CD4-positive, alpha-beta T cell (primary cell): ENCODE data around the gene STYXL2. TPM values are rescaled to one million over a fixed set of nuclear protein-coding genes. Genes with fewer than 3 reads are reported as not detected.

Experiments
- ATAC-seq: fragments of 200-7000 bp; cut with Tn5 transposase; one replicate; pipeline ENCODE4 v1.10.0; 2022; ENCODE audit warnings: mild to moderate bottlenecking; ENCODE audit not compliant: poor library complexity
- CTCF ChIA-PET: fragments of 350-600 bp; sonication (Branson Sonifier 250); formaldehyde crosslinking; loops from one replicate; lab custom pipeline; 2021; ENCODE audit warnings: antibody characterized with exemption, inconsistent platforms; lab: Charles Lee
- POLR2A ChIA-PET: fragments of 350-600 bp; sonication (Branson Sonifier 250); formaldehyde crosslinking; loops from one replicate; lab custom pipeline; 2021; ENCODE audit warnings: antibody characterized with exemption, inconsistent platforms; lab: Charles Lee
- DNase-seq, 14 experiments: peaks; one replicate each; pipeline ENCODE4 v3.0.0-alpha.2; 2013 to 2020; ENCODE audit warnings: mixed read lengths in 2 of 14
- H3K27ac ChIP-seq, 2 donors: one replicate each; pipeline versions ENCODE4 v1.5.1 to v1.7.0; 2013; ENCODE audit warnings: low read length in 2 of 2, low read depth in 1 of 2, mild to moderate bottlenecking in 1 of 2
- H3K27me3 ChIP-seq, 2 experiments: 1 replicate in 1 of 2; 2 replicates in 1 of 2; pipeline versions ENCODE4 v1.6.1 to v1.7.0; 2013; ENCODE audit warnings: low read length in 2 of 2, control low read depth in 1 of 2, mild to moderate bottlenecking in 1 of 2, moderate library complexity in 1 of 2; ENCODE audit not compliant: insufficient read depth in 2 of 2, control insufficient read depth in 1 of 2
- H3K36me3 ChIP-seq: one replicate; pipeline ENCODE4 v1.6.1; 2013; ENCODE audit warnings: low read length, control low read depth; ENCODE audit not compliant: insufficient read depth
- H3K4me1 ChIP-seq: one replicate; pipeline ENCODE4 v1.6.1; 2013; ENCODE audit warnings: low read length, control low read depth; ENCODE audit not compliant: insufficient read depth
- H3K4me3 ChIP-seq: one replicate; pipeline ENCODE4 v1.5.1; 2013; ENCODE audit warnings: mild to moderate bottlenecking, low read length, moderate library complexity
- H3K9me3 ChIP-seq, 2 experiments: 1 replicate in 1 of 2; 2 replicates in 1 of 2; pipeline versions ENCODE4 v1.6.1 to v1.7.0; 2013; ENCODE audit warnings: low read length in 2 of 2, mild to moderate bottlenecking in 2 of 2, control low read depth in 1 of 2, moderate library complexity in 1 of 2; ENCODE audit not compliant: control insufficient read depth in 1 of 2, insufficient read depth in 1 of 2
- H3K27ac Mint-ChIP-seq: one replicate; pipeline ENCODE4 v1.8.0; 2020; ENCODE audit warnings: mixed read lengths
- H3K27me3 Mint-ChIP-seq: one replicate; pipeline ENCODE4 v1.8.0; 2021; ENCODE audit warnings: mixed read lengths
- H3K36me3 Mint-ChIP-seq: one replicate; pipeline ENCODE4 v1.8.0; 2021; ENCODE audit warnings: low read depth, mixed read lengths
- H3K4me1 Mint-ChIP-seq: one replicate; pipeline ENCODE4 v1.8.0; 2021; ENCODE audit warnings: low read depth, mixed read lengths
- H3K4me3 Mint-ChIP-seq: one replicate; pipeline ENCODE4 v1.8.0; 2020; ENCODE audit warnings: mild to moderate bottlenecking, mixed read lengths
- H3K9me3 Mint-ChIP-seq: one replicate; pipeline ENCODE4 v1.8.0; 2020; ENCODE audit warnings: mixed read lengths
- intact Hi-C, 2 experiments: fragments of 100-400 bp; cut with DNase I in 1 of 2; cut with micrococcal nuclease in 1 of 2; formaldehyde crosslinking; loops; one replicate each; pipeline versions ENCODE4 v1.15.1 to v1.9.0; 2023 to 2025; cut with DNase I, micrococcal nuclease
- total RNA-seq, 174 experiments: library from RNA in 2 of 174; stranded (reverse) in 2 of 174; gene quantifications; one replicate each; pipeline ENCODE4 v1.2.3 and lab custom pipeline; 2021 to 2026
- TF ChIP-seq, protein P1 (sequence below): fragments of 200-600 bp; IDR thresholded peaks from one replicate; pipeline ENCODE4 v1.8.0; 2022; ENCODE audit warnings: antibody characterized with exemption, mild to moderate bottlenecking

Gene STYXL2
- total RNA-seq, 2 experiments from 2014 or later = not detected

DNA sequence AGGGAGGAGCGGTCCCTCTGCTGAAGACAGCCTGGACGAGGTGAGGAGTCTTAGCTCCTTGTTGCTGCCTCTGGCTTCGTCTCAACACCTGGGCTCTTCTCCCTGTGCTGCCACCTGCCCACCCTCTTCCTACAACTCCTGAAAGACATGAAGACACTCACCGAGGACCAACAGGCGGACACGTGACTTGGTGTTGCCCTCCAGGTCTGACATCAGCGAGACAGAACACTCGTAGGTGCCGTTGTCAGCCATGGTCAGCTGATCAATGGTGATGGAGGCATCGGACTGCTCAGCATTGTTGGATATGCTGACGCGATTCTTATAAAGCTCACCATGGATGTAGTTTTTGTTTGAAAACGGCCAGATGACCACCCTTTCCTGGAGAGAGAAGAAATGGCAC, 25.1 kb upstream of the STYXL2 start:
- DNase-seq = no peak
- Histone ChIP-seq H3K27ac (no peak overlapping the region), H3K36me3 (no peaks in the 10 kb centered on the region), H3K4me1 (peaks cover 6% of the 10 kb centered on the region), H3K9me3 (no peaks in the 10 kb centered on the region), H3K27me3 (no peaks in the 10 kb centered on the region), H3K4me3 (no peak overlapping the region)
- TF ChIP-seq, protein P1, sequence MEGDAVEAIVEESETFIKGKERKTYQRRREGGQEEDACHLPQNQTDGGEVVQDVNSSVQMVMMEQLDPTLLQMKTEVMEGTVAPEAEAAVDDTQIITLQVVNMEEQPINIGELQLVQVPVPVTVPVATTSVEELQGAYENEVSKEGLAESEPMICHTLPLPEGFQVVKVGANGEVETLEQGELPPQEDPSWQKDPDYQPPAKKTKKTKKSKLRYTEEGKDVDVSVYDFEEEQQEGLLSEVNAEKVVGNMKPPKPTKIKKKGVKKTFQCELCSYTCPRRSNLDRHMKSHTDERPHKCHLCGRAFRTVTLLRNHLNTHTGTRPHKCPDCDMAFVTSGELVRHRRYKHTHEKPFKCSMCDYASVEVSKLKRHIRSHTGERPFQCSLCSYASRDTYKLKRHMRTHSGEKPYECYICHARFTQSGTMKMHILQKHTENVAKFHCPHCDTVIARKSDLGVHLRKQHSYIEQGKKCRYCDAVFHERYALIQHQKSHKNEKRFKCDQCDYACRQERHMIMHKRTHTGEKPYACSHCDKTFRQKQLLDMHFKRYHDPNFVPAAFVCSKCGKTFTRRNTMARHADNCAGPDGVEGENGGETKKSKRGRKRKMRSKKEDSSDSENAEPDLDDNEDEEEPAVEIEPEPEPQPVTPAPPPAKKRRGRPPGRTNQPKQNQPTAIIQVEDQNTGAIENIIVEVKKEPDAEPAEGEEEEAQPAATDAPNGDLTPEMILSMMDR = no peak
- Mint-ChIP-seq H3K4me3 (no peak overlapping the region), H3K36me3 (peaks cover 18% of the 10 kb centered on the region), H3K27me3 (no peaks in the 10 kb centered on the region), H3K9me3 (no peaks in the 10 kb centered on the region), H3K4me1 (no peaks in the 10 kb centered on the region), H3K27ac (no peak overlapping the region)
- intact Hi-C loops = loop anchor here in 1 of 2 experiments (5.0 to 10.0 kb wide), 4 partner anchors 199 to 489 kb away; no protein-coding TSS in a partner anchor
- CTCF ChIA-PET = interaction anchor here (0.6 kb wide), 1 partner anchor 1004 kb away, joined by 5 read pairs; no protein-coding TSS in a partner anchor
- ATAC-seq = no peak
- POLR2A ChIA-PET = no interaction called here

DNA sequence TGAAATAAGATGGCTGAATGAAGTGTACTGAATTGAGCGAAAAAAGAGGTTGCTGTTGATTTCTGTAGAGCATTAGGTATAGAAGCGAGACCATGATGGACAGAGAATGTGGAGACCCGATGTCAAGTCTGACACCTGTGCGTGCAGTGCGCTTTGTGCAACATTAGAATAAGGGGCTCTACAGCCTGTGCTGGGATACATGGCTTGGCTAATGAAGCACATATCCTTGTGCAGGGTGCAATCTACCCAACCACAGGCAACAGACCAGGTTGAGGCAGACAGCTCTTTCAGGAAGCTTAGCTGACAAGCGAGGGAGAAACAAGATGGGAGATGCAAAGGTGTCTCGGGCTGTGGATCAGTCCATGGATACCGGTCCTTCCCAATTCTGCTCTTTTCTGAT, 22.6 kb upstream of the STYXL2 start:
- peaks cover 13% of the 10 kb centered on the region for H3K4me1 ChIP-seq
- Mint-ChIP-seq H3K27me3 (no peaks in the 10 kb centered on the region), H3K36me3 (peaks cover 27% of the 10 kb centered on the region), H3K4me1 (peaks cover 10% of the 10 kb centered on the region), H3K4me3 (no peak overlapping the region), H3K27ac (no peak overlapping the region), H3K9me3 (no peaks in the 10 kb centered on the region)
- H3K27ac ChIP-seq = no peak overlapping the region
- POLR2A ChIA-PET = no interaction called here
- no peaks in the 10 kb centered on the region for H3K27me3 ChIP-seq
- ATAC-seq (no peak), DNase-seq (no peak)
- TF ChIP-seq, protein P1 = no peak
- intact Hi-C loops = no loop called here
- H3K9me3 ChIP-seq = no peaks in the 10 kb centered on the region
- no peaks in the 10 kb centered on the region for H3K36me3 ChIP-seq
- CTCF ChIA-PET = interaction anchor here (0.9 kb wide), 1 partner anchor 12 kb away, joined by 3 read pairs; no protein-coding TSS in a partner anchor
- no peak overlapping the region for H3K4me3 ChIP-seq

DNA sequence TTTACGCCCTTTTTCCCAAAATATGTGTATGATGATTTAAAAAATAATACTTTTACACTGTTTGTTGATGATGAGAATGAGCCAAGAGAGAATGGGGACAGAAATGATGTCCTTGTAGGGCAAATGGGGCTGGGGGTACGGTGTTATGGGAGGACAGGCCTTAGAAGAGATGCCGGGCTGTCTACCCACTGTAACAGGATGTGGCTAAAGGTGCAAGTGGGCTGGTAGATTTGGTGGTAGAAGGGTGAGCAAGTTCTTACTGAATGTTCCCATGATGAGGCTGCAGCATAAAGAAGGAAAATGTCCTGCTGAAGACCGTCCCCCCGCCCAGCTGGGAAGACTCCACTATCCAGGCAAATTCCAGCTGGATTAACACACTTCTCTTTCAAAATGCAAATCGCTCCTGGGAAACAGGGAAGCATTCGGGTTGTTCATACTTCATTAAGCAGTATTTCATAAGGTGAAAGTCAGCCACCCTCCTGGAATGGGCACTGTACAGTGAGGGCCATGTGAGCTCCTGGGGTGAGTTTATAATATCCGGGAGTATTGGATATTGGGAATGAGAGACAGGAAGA, 17.7 kb upstream of the STYXL2 start:
- Histone ChIP-seq H3K9me3 (no peaks in the 10 kb centered on the region), H3K36me3 (no peaks in the 10 kb centered on the region), H3K27ac (no peak overlapping the region), H3K4me3 (no peak overlapping the region), H3K4me1 (peaks cover 21% of the 10 kb centered on the region), H3K27me3 (no peaks in the 10 kb centered on the region)
- DNase-seq (peak in 1 of 14 experiments; percentile 56), ATAC-seq (no peak)
- intact Hi-C loops = no loop called here
- H3K27ac Mint-ChIP-seq = no peak overlapping the region
- no peaks in the 10 kb centered on the region for H3K27me3 Mint-ChIP-seq
- ChIA-PET POLR2A (no interaction called here), CTCF (no interaction called here)
- H3K36me3 Mint-ChIP-seq = peaks cover 28% of the 10 kb centered on the region
- no peak overlapping the region for H3K4me3 Mint-ChIP-seq
- no peaks in the 10 kb centered on the region for H3K9me3 Mint-ChIP-seq
- TF ChIP-seq, protein P1 = no peak
- peaks cover 17% of the 10 kb centered on the region for H3K4me1 Mint-ChIP-seq
